NCI-H748 treated with DMSO at 0.1 percent for 48 hours (cell line): Measurements from ENCODE around the gene MCC.
"Not testable (repeated sequence)": the region's sequence is repeated elsewhere in the genome, so short reads cannot be mapped to it uniquely, and the experiment has no call there.

Experiments used
- DNase-seq: peaks from one replicate; lab custom pipeline; 2025; lab: John Stamatoyannopoulos, UW

The MCC gene

GRCh38 chr5:113490317-113490716 is 2.1 kb upstream of the MCC start:
- no peak for DNase-seq

- no peak for DNase-seq
Measured at GRCh38 chr5:113489299-113489698, 1.0 kb upstream of the MCC start.

- peak; percentile 26 for DNase-seq
Measured at GRCh38 chr5:113488645-113489184, 462 bp upstream of the MCC start.

- DNase-seq: peak; percentile 4
Measured at GRCh38 chr5:113487416-113487780, 855 bp downstream of the MCC start.

GRCh38 chr5:113480243-113480642 is 8.0 kb downstream of the MCC start:
- DNase-seq: no peak

GRCh38 chr5:113478691-113479090 is 9.6 kb downstream of the MCC start:
- DNase-seq: no peak

GRCh38 chr5:113474100-113474728 is 14.0 kb downstream of the MCC start:
- DNase-seq: no peak

- DNase-seq: no peak
Measured at GRCh38 chr5:113463032-113463431, 25.2 kb downstream of the MCC start.

GRCh38 chr5:113457106-113457505 is 31.1 kb downstream of the MCC start:
- not testable (repeated sequence) for DNase-seq

- no peak for DNase-seq
Measured at GRCh38 chr5:113452941-113453340, 35.3 kb downstream of the MCC start.

- DNase-seq: no peak
Measured at GRCh38 chr5:113451797-113452196, 36.5 kb downstream of the MCC start.

- no peak for DNase-seq
Measured at GRCh38 chr5:113450929-113451328, 37.3 kb downstream of the MCC start.

- no peak for DNase-seq
Measured at GRCh38 chr5:113450462-113450861, 37.8 kb downstream of the MCC start.

GRCh38 chr5:113448252-113448651 is 40.0 kb downstream of the MCC start:
- no peak for DNase-seq

GRCh38 chr5:113447498-113448050 is 40.7 kb downstream of the MCC start:
- DNase-seq: no peak

- no peak for DNase-seq
Measured at GRCh38 chr5:113446358-113446927, 41.8 kb downstream of the MCC start.

GRCh38 chr5:113437111-113437510 is 51.1 kb downstream of the MCC start:
- DNase-seq: no peak

- no peak for DNase-seq
Measured at GRCh38 chr5:113435575-113435974, 52.7 kb downstream of the MCC start.

GRCh38 chr5:113434889-113435288 is 53.4 kb downstream of the MCC start, which contains the start of gene TSSK1B:
TSS of gene TSSK1B (minus strand) at chr5:113434989. CDS start at chr5:113434839, 150 bp downstream.
- DNase-seq: no peak

GRCh38 chr5:113433862-113434612 is 54.2 kb downstream of the MCC start:
- no peak for DNase-seq

- no peak for DNase-seq
Measured at GRCh38 chr5:113433071-113433470, 55.2 kb downstream of the MCC start.

GRCh38 chr5:113427871-113428574 is 60.2 kb downstream of the MCC start:
- DNase-seq: no peak
